KG1 (cell line): Measurements from ENCODE around the gene GLCE.
A peak's percentile ranks its signal among the peaks of the same experiment; 100 is the strongest.
"Not testable (repeated sequence)": the region's sequence is repeated elsewhere in the genome, so short reads cannot be mapped to it uniquely, and the experiment has no call there.

Source experiments
- DNase-seq: peaks from one replicate; lab custom pipeline; 2025; lab: John Stamatoyannopoulos, UW

Gene GLCE

GRCh38 chr15:69299451-69299886 is 139.0 kb downstream of the GLCE start:
- no peak for DNase-seq

- no peak for DNase-seq
Observed at GRCh38 chr15:69299943-69300588, 139.6 kb downstream of the GLCE start.

DNA sequence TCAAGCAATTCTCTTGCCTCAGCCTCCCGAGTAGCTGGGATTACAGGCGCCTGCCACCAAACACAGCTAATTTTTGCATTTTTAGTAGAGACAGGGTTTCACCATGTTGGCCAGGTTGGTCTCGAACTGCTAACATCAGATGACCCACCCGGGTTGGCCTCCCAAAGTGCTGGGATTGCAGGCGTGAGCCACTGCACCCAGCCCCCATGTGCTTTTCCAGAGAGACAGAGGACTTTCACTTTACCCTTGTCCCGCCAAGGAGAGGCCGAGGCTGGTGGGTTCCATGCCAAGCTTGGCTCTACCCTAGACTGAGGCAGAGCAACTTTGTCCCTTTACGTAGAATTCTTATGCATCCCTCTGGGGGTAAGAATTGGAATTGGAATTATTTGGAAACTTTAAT is 140.7 kb downstream of the GLCE start:
- not testable (repeated sequence) for DNase-seq

GRCh38 chr15:69302087-69302486 is 141.7 kb downstream of the GLCE start:
- not testable (repeated sequence) for DNase-seq

DNA sequence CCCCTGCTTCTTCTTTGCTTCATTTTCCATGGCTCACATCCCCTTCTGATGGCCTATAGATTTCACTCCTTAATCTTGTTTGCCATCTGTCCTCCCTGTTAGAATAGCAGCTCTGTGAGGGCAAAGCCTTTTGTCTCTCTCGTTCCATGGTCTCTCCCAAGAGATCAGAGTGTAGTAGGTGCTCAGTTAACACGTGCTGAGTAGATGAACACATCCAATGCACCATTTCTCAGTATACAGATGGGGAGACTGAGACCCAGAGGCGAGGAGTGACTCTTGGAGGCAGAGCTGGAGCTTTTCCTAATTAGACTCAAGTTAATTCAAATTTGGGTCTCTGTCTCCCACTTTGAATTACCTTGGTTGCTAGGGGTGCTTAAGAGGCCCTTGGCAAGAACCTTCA is 142.5 kb downstream of the GLCE start:
- DNase-seq, result no peak

DNA sequence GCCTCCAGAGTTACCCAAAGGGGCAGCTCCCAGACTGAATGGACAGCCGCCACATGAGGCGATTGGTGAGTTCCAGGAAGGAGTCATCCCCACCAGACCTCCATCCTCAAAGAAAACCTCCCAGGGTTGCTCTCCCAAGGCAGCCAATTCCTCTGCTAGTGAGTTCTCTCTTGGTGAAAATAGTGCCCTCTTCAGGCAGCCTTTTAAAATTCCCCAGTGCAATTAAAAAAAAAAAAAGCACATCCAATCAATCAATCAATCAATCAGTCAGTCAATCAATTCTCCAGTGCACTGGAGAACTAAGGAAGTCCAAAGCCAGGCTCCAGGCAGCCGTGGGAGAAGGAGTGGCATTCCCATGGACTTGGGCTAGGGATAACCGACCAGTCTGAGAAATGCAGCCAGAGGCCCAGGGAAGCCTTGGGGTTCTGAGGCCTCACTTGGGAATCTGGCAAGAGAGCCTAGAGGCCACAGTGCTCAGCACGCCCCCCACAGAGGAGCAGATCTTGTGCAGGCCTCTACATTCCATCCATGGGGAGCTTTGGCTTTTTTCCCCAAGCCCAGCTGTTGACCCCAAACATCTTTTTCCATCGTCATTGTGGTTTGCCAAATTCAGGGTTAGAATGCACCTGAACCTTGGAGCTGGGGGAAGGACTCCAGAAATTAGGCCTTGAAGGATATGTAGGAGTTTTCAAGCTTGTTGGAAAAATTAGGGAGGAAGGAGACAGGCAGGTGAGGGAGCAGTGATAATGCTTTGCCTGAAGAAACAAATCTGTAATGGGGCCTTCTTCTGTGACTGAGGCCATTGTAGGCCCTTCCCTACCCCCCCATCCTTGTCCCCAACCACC is 143.1 kb downstream of the GLCE start:
- no peak for DNase-seq

- DNase-seq, result no peak
Observed at GRCh38 chr15:69304182-69304545, 143.7 kb downstream of the GLCE start.

GRCh38 chr15:69305204-69305931 is 144.9 kb downstream of the GLCE start:
- DNase-seq, result no peak

- DNase-seq, result no peak
Observed at GRCh38 chr15:69305933-69306568, 145.6 kb downstream of the GLCE start.

DNA sequence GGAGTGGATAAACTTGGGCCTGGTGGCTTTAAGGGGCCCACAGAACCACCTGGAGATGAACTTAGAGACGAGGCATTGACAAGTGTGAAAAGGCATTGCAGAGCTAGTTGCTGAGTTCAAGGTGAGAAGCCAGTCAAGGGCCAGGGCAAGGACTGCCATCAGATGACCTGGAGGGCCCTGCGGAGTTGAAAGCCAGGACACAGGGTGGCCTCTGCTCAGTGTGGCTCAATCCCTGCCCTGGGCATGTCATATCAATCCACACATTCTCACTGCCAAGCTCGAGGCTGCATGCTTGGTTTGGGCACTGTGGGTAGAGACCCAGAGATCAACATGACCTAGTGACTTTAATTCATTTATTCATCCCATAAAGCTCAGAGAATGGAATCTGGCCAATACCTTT is 147.5 kb downstream of the GLCE start:
- no peak for DNase-seq

DNA sequence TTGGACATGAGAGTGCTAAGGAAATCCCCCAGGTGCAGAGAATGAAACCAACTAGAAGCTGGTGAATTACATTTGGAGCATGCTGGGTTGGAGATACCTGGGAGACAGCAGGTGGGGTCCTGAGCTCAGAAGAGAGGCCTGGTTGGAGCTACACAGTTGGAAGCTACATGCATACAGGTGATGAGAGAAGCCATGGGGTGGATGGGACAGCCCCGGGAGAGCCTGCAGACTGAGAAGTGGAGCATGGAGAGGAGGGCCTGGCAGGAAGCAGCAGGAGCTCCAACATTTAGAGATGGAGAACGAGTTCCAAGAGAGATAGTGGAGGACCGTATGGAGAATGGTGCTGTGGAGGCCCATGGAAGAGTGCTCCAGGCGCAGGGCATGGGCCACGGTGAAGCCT is 148.5 kb downstream of the GLCE start:
- no peak for DNase-seq

GRCh38 chr15:69311319-69311721 is 150.9 kb downstream of the GLCE start:
- no peak for DNase-seq

DNA sequence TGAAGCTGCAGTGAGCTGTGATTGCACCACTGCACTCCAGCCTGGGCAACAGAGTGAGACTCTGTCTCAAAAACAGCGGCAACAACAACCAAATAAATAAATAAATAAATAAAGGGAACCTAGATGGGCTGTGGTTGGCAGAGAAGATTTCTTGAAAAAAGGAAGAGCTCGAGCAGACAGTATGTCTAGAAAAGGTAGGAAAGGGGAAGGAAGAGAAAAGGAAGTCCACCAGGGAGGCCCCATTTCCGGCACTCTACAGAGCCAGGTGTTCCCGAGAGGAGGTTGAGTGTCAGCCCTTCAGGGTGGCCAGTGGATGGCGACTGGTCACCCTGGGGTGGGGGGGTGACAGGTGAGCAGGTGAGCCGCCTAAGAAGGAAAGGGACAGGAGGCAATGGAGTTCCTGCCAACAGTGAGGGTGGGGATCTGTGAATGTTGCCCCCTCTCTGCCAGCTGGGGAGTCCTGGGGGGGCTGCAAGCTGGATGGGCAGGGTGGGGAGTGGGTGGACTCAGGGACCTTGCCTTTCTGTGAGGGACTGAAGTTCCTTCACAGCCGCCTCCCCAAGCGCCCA is 153.1 kb downstream of the GLCE start:
- DNase-seq, result no peak

DNA sequence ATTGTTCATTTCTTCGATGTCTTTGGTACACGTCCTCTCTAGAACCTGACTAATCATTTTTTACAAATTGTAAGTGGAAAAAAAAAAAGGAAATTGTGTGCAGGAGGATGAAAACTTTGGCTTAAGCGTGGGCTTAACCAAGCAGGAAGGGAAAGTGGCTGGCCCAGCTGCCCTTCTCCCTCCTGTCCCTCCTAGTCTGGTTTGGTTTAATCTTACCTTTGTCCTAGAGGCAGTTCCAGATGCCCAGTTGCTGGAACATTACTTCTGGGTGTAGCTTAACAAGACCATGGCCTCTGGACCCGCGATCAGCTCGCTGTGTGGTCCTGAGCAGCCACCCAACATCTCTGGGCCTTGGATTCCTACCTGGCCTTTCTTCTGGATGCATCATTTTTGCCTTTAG is 153.7 kb downstream of the GLCE start:
- no peak for DNase-seq

- no peak for DNase-seq
Observed at GRCh38 chr15:69314736-69315135, 154.3 kb downstream of the GLCE start.

DNA sequence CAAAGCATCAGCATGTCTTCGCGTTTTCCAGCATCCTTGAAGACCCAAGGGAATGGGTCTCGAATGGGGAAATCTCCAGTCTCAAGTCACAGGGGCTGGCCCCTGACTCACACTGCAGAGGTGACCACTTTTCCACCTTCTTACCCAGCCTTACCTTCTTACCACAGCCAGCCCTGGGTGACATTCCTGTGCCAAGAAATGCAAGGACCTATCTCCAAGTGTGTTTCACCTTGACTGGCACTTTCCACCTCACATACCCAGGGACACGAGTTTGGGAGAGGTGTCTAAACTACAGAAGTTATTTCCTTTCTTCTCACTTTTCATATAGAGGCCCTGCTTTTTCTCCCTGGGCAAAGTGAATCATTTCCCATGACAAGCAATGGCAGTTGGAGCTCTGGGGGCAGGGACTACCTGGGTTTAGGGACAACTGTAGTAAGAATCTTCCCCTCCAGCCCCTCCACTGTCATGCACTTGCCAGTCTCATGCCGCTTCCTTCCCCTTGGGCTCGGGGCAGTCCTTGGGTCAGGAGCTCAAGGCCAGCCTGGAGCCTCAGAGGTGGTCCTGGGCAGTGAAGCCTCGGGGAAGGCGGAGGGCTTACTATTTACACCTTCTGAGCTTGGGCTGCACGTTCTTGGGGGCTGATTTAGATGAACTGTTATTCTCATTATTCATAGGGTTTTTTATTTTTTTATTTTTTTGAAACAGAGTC is 155.1 kb downstream of the GLCE start:
- no peak for DNase-seq

GRCh38 chr15:69316291-69316690 is 155.9 kb downstream of the GLCE start:
- DNase-seq, result no peak

DNA sequence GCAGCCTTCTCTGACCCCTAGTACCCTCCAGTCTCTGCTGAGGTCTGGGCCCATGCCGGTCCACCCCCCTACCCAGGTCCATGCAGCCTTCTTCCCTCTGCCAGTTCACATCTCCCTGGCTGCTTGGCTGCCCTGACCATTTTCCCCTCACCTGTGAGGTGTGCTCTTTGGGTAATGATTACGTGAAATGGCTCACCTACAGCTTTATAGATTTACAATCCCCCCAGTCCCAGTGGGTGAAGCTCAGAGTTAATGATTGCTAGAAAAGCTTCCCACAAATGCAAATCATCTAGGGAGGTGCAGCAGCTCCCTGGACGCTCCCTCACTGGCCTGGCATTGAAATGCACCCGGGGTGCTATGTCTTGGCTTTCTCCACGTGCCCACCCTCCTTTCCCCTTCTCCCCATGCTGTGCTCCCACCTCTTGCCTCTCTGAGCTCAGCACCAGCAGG is 157.0 kb downstream of the GLCE start:
- DNase-seq, result no peak

- DNase-seq, result no peak
Observed at GRCh38 chr15:69318033-69318432, 157.6 kb downstream of the GLCE start.

DNA sequence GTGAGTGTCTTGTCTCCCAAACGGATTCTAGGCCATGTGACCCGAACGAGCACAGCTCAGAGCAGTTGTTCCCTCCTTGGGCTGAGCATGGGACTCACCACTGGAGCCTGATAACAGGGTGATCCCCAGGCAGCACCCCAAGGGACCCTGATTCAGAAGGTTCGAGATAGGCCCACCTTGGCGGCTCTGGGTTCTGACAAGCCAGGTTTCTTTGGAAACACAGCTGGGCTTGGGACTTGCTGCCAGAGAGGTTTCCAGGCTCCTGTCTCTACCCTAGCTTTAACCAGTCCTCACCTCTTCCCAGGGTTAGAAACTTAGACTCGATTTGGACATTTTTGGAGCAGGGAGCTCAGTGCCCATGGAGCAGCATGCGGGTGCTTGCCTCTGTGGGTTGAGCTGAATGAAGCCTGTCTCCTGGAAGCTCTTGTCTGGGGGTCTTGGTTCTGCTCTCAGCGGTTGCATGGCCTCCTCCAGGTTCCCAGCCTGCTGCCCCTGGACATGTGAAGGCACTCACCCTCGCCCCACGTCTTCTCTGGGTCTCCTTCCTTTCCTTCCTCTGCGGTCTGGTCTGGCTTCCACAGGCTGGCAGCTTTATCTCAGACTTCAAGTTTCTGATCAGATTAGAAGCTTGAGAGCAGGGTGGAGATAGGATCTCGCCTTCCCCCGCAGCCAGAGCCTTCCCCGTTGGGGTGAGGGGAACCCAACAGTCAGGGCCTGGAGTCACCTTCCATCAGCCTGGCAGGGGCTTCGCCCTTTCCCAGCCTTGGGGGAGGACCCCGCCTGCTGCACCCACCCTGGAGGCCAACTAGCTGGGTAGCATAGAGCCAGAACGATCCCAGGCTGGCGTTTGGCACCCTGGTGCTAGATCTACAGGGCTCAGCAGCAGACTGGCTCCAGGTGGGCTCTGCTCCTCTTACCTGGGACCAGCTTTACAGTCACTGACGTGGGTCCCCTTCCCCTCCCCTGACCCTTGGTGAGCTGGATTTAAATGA is 159.2 kb downstream of the GLCE start:
- peak; percentile 53 for DNase-seq
